ENCODE results near the gene SP140L.

SP140L gene

GRCh38 chr2:230318190-230319121 lies 8.5 kb upstream of the SP140L start:
- no peak for DNase-seq (ENCODE audit: low read depth)
- no peak overlapping the region for H3K4me3 ChIP-seq (ENCODE audit: low read depth, low read length)
- no peak for TF ChIP-seq CTCF (IDR thresholded peaks at IDR 0.05; ENCODE audit: control insufficient read depth, extremely low read depth, insufficient read depth)

- no peak for DNase-seq (ENCODE audit: low read depth)
- TF ChIP-seq CTCF (IDR thresholded peaks at IDR 0.05; ENCODE audit: control insufficient read depth, extremely low read depth, insufficient read depth): no peak
- H3K4me3 ChIP-seq (ENCODE audit: low read depth, low read length): no peak overlapping the region
These were observed 7.7 kb upstream of the SP140L start for GRCh38 chr2:230319211-230319862.

- no peak for TF ChIP-seq CTCF (IDR thresholded peaks at IDR 0.05; ENCODE audit: control insufficient read depth, extremely low read depth, insufficient read depth)
- H3K4me3 ChIP-seq (ENCODE audit: low read depth, low read length): no peak overlapping the region
- DNase-seq (ENCODE audit: low read depth): no peak
These were observed 6.0 kb upstream of the SP140L start for GRCh38 chr2:230321031-230321430.

- DNase-seq (ENCODE audit: low read depth): no peak
- H3K4me3 ChIP-seq (ENCODE audit: low read depth, low read length): no peak overlapping the region
- no peak for TF ChIP-seq CTCF (IDR thresholded peaks at IDR 0.05; ENCODE audit: control insufficient read depth, extremely low read depth, insufficient read depth)
These were observed 4.2 kb upstream of the SP140L start for GRCh38 chr2:230322561-230323384.

- no peak for DNase-seq (ENCODE audit: low read depth)
- H3K4me3 ChIP-seq (ENCODE audit: low read depth, low read length): no peak overlapping the region
- 0 out of 2 replicates have a peak, but pooled peaks have one; percentile 28 for TF ChIP-seq CTCF (IDR thresholded peaks at IDR 0.05; ENCODE audit: control insufficient read depth, extremely low read depth, insufficient read depth)
These were observed 3.4 kb upstream of the SP140L start for GRCh38 chr2:230323385-230324106.

GRCh38 chr2:230324503-230324902 lies 2.5 kb upstream of the SP140L start:
- DNase-seq (ENCODE audit: low read depth): no peak
- no peak overlapping the region for H3K4me3 ChIP-seq (ENCODE audit: low read depth, low read length)
- no peak for TF ChIP-seq CTCF (IDR thresholded peaks at IDR 0.05; ENCODE audit: control insufficient read depth, extremely low read depth, insufficient read depth)
